ENCODE measurements around the gene NUB1. TPM values are rescaled to one million over a fixed set of nuclear protein-coding genes. Genes with fewer than 3 reads are reported as not detected.
"Not testable (repeated sequence)": the region's sequence is repeated elsewhere in the genome, so short reads cannot be mapped to it uniquely, and the experiment has no call there.

NUB1 gene
- total RNA-seq, 4 donors from 2014 or later, result 39.3 to 70.8 (median 41.7) TPM

DNA sequence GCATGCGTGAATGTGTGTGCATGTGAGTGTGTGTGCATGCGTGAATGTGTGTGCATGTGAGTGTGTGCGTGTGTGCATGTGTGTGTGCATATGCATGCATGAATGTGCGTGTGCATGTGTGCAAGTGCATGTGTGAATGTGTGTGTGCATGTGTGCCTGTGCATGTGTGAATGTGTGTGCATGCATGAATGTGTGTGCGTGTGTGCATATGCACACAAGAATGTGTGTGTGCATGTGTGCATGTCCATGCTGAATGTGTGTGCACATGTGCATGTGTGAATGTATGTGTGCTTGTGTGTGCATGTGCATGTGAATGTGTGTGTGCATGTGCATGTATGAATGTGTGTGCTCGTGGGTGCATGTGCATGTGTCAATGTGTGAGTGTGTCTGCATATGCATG, 42.1 kb upstream of the NUB1 start:
- Histone ChIP-seq H3K27ac (no peak overlapping the region), H3K4me1 (peaks cover 9% of the 10 kb centered on the region), H3K9me3 (no peaks in the 10 kb centered on the region), H3K27me3 (peaks cover 14% of the 10 kb centered on the region), H3K36me3 (no peaks in the 10 kb centered on the region), H3K4me3 (no peak overlapping the region)
- 90% methylated on average over 6 of the region's 6 CpGs for WGBS
- TF ChIP-seq, protein P1, sequence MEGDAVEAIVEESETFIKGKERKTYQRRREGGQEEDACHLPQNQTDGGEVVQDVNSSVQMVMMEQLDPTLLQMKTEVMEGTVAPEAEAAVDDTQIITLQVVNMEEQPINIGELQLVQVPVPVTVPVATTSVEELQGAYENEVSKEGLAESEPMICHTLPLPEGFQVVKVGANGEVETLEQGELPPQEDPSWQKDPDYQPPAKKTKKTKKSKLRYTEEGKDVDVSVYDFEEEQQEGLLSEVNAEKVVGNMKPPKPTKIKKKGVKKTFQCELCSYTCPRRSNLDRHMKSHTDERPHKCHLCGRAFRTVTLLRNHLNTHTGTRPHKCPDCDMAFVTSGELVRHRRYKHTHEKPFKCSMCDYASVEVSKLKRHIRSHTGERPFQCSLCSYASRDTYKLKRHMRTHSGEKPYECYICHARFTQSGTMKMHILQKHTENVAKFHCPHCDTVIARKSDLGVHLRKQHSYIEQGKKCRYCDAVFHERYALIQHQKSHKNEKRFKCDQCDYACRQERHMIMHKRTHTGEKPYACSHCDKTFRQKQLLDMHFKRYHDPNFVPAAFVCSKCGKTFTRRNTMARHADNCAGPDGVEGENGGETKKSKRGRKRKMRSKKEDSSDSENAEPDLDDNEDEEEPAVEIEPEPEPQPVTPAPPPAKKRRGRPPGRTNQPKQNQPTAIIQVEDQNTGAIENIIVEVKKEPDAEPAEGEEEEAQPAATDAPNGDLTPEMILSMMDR (IDR thresholded peaks at IDR 0.05), result no peak
- no peak for TF ChIP-seq EP300 (IDR thresholded peaks at IDR 0.05)
- no peak for TF ChIP-seq POLR2AphosphoS5 (IDR thresholded peaks at IDR 0.05)
- no peak for TF ChIP-seq POLR2A (IDR thresholded peaks at IDR 0.05)
- DNase-seq (ENCODE audit: low spot score in 2 of 2), result peak in 1 of 2 donors; percentile 15

DNA sequence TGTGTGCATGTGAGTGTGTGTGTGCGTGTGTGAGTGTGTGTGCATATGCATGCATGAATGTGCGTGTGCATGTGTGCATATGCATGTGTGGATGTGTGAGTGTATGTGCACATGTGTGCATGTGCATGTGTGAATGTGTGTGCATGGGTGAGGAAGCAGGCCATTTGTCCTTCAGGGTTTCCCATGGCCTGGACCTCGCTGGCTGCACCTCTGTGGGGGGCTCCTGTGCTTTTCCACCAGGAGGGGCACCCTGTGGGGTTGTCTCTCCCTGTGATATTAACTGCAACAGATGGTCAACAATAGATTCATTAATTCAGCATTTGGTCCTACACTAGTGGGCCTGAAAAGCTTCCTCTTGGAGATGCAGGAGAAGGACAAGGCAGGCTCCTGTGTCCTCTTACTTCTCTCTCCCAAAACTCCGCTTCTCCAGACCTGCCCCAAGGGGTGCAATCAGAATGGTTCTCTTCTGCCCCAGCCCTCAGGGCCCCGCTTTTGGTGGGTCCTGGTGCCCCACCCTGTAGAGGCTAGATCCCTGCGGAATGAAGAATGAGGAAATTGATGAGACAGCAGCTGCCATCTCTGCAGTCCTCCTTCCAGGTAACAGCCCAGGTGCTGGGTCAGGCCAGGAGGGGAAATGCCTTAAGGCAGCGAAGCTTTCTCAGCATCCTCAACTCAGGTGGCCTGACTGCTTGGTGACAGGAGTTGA, 41.5 kb upstream of the NUB1 start:
- no peaks in the 10 kb centered on the region for H3K36me3 ChIP-seq
- no peaks in the 10 kb centered on the region for H3K9me3 ChIP-seq
- peaks cover 14% of the 10 kb centered on the region for H3K27me3 ChIP-seq
- peak in 1 of 2 donors; percentile 56 for DNase-seq (ENCODE audit: low spot score in 2 of 2)
- TF ChIP-seq POLR2AphosphoS5 (IDR thresholded peaks at IDR 0.05), result no peak
- TF ChIP-seq POLR2A (IDR thresholded peaks at IDR 0.05), result no peak
- H3K27ac ChIP-seq, result no peak overlapping the region
- no peak overlapping the region for H3K4me3 ChIP-seq
- peaks cover 9% of the 10 kb centered on the region for H3K4me1 ChIP-seq
- 86% methylated on average over 5 of the region's 7 CpGs for WGBS

DNA sequence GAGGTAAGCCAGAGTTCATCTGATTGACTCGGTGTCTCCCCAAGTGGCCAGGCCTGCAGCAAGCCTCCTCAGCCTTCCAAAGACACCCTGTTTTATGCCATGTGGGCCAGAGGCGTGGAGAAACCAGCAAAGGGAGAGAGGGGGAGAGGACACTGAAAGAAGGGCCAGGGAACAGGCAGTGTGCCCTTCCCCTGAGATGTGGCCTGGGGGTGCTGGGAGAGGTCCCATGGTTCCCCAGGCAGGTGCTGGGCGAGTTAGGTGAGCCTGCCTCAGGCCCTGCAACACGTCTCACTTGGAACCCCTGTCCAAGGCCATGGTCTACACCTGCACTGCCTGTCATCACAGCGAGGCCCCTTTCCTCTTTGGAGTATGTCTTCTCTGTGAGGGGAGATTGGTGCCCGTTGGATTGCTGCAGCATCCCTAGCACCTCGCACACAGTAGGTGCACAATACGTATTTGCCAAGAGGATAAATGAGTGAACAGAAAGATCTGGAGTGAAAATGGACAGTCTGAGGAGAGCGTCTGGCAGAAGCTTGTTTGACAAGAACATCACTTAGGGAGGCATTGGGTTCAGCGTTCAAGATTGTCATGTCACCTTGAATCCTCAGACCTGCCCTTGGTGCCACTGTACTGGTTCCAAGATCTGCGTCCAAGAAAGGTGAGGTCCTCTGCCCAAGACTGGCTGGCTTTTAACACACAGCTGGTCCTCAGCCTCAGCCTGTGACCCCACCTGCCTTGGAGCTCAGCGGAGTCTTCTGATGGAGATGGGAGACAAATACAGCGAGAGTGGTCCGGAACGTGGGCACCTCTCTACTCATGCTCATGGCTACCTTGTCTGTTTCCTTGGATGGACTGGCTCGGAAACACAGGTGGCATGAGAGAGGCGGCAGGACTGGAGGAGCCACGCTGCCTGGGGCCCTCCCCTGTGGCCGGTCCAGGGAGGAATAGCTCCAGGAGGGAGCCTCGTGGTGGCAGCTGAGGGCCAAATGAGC, 39.8 kb upstream of the NUB1 start:
- no peak overlapping the region for H3K27ac ChIP-seq
- no peaks in the 10 kb centered on the region for H3K9me3 ChIP-seq
- H3K36me3 ChIP-seq, result no peaks in the 10 kb centered on the region
- peaks cover 17% of the 10 kb centered on the region for H3K27me3 ChIP-seq
- WGBS, result 88% methylated on average over 20 of the region's 20 CpGs
- TF ChIP-seq, protein P1 (IDR thresholded peaks at IDR 0.05), result no peak
- no peak for TF ChIP-seq EP300 (IDR thresholded peaks at IDR 0.05)
- no peak for TF ChIP-seq POLR2A (IDR thresholded peaks at IDR 0.05)
- TF ChIP-seq POLR2AphosphoS5 (IDR thresholded peaks at IDR 0.05), result no peak
- H3K4me1 ChIP-seq, result peaks cover 9% of the 10 kb centered on the region
- no peak overlapping the region for H3K4me3 ChIP-seq
- peak in 1 of 2 donors; percentile 44 for DNase-seq (ENCODE audit: low spot score in 2 of 2)

DNA sequence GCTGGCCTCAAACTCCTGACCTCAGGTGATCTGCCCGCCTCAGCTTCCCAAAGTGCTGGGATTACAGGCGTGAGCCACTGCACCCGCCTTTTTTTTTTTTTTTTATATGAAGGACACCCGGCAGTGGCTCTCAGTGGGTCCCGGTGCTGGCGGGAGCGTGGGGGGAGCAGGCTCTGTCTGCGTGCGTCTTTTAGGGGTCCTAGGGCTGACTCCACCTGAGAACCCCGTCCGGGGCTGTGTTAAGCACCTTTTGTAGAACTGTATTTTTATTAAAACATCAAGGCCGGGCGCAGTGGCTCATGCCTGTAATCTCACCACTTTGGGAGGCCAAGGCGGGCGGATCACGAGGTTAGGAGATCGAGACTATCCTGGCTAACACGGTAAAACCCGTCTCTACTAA, 37.4 kb upstream of the NUB1 start:
- 75% methylated on average over 10 of the region's 19 CpGs for WGBS
- not testable (repeated sequence) for H3K27ac ChIP-seq; H3K4me1 ChIP-seq; H3K36me3 ChIP-seq; H3K4me3 ChIP-seq; DNase-seq (ENCODE audit: low spot score in 2 of 2); H3K9me3 ChIP-seq
- H3K27me3 ChIP-seq, result peaks cover 19% of the 10 kb centered on the region

- Histone ChIP-seq H3K4me1 (peaks cover 9% of the 10 kb centered on the region), H3K36me3 (no peaks in the 10 kb centered on the region), H3K4me3 (no peak overlapping the region), H3K27me3 (peaks cover 19% of the 10 kb centered on the region), H3K9me3 (no peaks in the 10 kb centered on the region), H3K27ac (no peak overlapping the region)
- no peak for DNase-seq (ENCODE audit: low spot score in 2 of 2)
- 23% methylated on average over 7 of the region's 7 CpGs for WGBS
- TF ChIP-seq, protein P1 (IDR thresholded peaks at IDR 0.05), result no peak
- TF ChIP-seq POLR2A (IDR thresholded peaks at IDR 0.05) (no peak), POLR2AphosphoS5 (IDR thresholded peaks at IDR 0.05) (no peak), EP300 (IDR thresholded peaks at IDR 0.05) (no peak)
These were observed 36.8 kb upstream of the NUB1 start for GRCh38 chr7:151304856-151305255.

GRCh38 chr7:151306374-151306773, 35.2 kb upstream of the NUB1 start:
- no peaks in the 10 kb centered on the region for H3K36me3 ChIP-seq
- H3K9me3 ChIP-seq, result no peaks in the 10 kb centered on the region
- H3K27ac ChIP-seq, result no peak overlapping the region
- WGBS, result 83% methylated on average over 8 of the region's 8 CpGs
- H3K4me3 ChIP-seq, result no peak overlapping the region
- no peak for DNase-seq (ENCODE audit: low spot score in 2 of 2)
- peaks cover 19% of the 10 kb centered on the region for H3K27me3 ChIP-seq
- TF ChIP-seq EP300 (IDR thresholded peaks at IDR 0.05) (no peak), POLR2A (IDR thresholded peaks at IDR 0.05) (no peak), POLR2AphosphoS5 (IDR thresholded peaks at IDR 0.05) (no peak)
- TF ChIP-seq, protein P1 (IDR thresholded peaks at IDR 0.05), result no peak
- H3K4me1 ChIP-seq, result peaks cover 9% of the 10 kb centered on the region
